Skin of body (tissue), 3 donors: Measurements from ENCODE around the gene TVP23C. TPM values are rescaled to one million over a fixed set of nuclear protein-coding genes. Genes with fewer than 3 reads are reported as not detected.

Source experiments
- DNase-seq: peaks from one replicate; lab custom pipeline; 2025; lab: John Stamatoyannopoulos, UW
- small RNA-seq: library from RNA; depleted of rRNA; stranded (forward); fragments of <200 nt; gene quantifications from one replicate; pipeline ENCODE3, GENCODE V24; 2014; ENCODE audit warnings: low replicate concordance
- total RNA-seq: library from RNA; depleted of rRNA; stranded (reverse); fragments of >200 nt; gene quantifications from one replicate; pipeline ENCODE4 v1.2.3, GENCODE V29; 2014

TVP23C gene
- total RNA-seq, 1 donor from 2014 or later = 38.2 TPM

- DNase-seq = no peak
Measured at GRCh38 chr17:15465045-15465701, 98.1 kb downstream of the TVP23C start.

- DNase-seq = no peak
Measured at GRCh38 chr17:15464231-15464985, 98.9 kb downstream of the TVP23C start.

- peak; percentile 43 for DNase-seq
Measured at GRCh38 chr17:15462976-15463772, 100.1 kb downstream of the TVP23C start.

GRCh38 chr17:15457723-15458094, 105.6 kb downstream of the TVP23C start:
- peak; percentile 83 for DNase-seq

GRCh38 chr17:15456972-15457722, 106.1 kb downstream of the TVP23C start:
- peak; percentile 96 for DNase-seq

- DNase-seq = no peak
Measured at GRCh38 chr17:15456496-15456895, 106.8 kb downstream of the TVP23C start.

- no peak for DNase-seq
Measured at GRCh38 chr17:15454346-15454745, 108.9 kb downstream of the TVP23C start.

- DNase-seq = no peak
Measured at GRCh38 chr17:15453782-15454181, 109.5 kb downstream of the TVP23C start.

- DNase-seq = no peak
Measured at GRCh38 chr17:15453246-15453645, 110.0 kb downstream of the TVP23C start.

- no peak for DNase-seq
Measured at GRCh38 chr17:15452746-15453145, 110.5 kb downstream of the TVP23C start.

Small RNA genes within 50 kb of the gene (small RNA-seq; reads per million reads assigned to genes)
- gene AC005838.1 = not detected
- gene RF00090 = not detected

Other genes with a start within 250 kb of the TVP23C start
- 1.4 TPM for gene TEKT3, start 221.9 kb downstream of the TVP23C start, total RNA-seq
- gene CDRT4, start 95.9 kb downstream of the TVP23C start, total RNA-seq = 5.7 TPM
- gene FBXW10B, start 56.2 kb upstream of the TVP23C start, total RNA-seq = 3.6 TPM
- 45.4 TPM for gene TRIM16, start 120.8 kb upstream of the TVP23C start, total RNA-seq
- gene ZNF286A, start 136.3 kb upstream of the TVP23C start, total RNA-seq = 28.9 TPM
- 0.49 TPM for gene TBC1D26, start 168.8 kb upstream of the TVP23C start, total RNA-seq